ENCODE measurements around the gene MRPS9.

Gene MRPS9

DNA sequence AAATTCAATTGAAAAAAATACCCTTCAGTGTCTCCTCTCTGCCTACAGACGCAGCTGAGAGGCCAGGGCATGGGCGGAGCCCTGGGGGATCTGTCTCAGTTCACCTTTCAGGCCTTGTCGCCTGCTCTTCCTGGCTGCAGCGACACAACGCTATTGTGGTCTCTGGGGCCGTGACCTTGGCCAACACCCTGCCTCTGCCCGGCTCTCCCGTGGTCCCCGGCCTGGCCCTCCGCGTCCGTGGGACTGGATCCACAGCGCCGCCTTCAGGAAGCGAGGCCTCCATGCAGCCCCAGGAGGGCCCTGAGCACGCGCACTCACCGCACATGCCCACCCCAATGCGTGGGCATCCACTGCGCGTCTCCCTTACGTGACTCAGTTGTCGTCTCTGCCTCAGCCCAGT, 81.1 kb downstream of the MRPS9 start:
- DNase-seq (ENCODE audit: low read depth in 2 of 2): no peak

DNA sequence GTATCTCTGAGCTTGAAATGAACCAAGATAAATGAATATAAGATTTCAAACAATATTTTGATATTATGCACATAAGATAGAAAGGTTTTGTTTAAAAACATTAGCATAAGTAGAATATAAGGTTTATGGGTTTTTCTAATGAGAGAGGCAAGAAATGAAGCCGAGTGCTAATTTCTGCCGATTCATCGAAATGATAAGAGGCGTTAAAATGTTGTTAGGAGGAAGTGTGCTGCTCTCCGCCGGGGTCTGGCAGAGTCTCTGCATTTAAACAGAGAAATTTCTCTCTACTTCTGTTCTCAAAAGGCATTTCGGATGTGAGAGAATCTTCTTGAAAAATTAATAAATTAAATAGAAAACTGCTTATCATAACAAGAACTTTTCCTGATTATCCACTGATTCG, 83.6 kb downstream of the MRPS9 start:
- DNase-seq (ENCODE audit: low read depth in 2 of 2): no peak

DNA sequence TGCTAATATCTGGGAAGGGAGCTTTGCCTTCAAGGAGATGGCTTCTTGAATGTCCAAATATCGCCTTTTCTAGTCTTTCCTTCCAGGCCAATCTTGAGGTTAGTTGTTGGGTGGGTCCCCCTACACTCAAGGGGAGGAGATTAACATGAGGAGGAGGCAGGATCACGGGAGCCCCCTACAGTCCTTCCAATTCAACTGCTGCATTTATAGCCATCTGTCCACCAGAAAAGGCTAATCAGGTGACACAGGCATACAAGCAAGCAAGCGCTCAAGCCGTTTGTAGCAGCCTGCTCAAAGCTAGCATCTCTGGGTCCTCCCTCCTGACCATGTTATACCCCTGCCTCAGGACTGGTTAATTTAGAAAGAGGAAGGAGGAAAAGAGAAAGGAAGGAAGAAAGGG, 87.6 kb downstream of the MRPS9 start:
- no peak for DNase-seq (ENCODE audit: low read depth in 2 of 2)

DNA sequence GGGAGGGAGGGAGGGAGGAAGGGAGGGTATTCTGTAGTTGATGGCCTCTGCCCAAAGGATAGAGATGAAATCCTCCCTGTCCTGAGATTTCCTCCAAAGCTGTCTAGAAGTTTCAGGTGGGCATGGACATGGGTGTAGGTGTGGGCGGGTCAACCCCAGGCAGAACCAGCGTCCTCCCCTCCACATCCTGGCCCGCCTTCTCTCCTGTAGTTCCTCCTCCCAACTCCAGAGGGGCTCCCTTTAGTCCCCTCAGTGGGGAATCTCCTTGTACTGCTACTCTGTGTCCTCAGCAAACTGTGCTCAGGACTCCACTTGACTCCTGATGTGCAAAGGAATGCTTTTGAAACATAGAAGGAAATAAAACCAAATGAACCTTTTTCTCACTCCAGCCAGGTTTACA, 88.1 kb downstream of the MRPS9 start:
- DNase-seq (ENCODE audit: low read depth in 2 of 2): no peak

DNA sequence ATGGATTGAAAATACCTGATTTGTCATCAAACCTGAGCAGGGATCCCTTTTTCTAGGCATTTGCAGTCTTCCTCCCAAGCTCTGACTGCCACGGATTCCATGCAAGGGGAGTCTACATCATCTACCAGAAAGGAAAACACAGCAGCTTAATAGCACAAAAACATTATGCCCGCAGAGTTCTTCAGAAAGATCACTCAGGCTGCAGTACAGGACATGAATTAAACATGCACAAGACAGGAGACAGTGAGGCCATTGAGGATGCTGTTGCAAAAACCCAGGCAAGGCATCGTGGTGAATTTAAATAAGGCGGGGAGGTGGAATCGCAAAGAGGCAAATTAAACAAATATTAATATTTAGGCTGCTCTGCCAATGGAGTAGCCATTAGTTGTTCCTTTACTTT, 88.5 kb downstream of the MRPS9 start:
- no peak for DNase-seq (ENCODE audit: low read depth in 2 of 2)

DNA sequence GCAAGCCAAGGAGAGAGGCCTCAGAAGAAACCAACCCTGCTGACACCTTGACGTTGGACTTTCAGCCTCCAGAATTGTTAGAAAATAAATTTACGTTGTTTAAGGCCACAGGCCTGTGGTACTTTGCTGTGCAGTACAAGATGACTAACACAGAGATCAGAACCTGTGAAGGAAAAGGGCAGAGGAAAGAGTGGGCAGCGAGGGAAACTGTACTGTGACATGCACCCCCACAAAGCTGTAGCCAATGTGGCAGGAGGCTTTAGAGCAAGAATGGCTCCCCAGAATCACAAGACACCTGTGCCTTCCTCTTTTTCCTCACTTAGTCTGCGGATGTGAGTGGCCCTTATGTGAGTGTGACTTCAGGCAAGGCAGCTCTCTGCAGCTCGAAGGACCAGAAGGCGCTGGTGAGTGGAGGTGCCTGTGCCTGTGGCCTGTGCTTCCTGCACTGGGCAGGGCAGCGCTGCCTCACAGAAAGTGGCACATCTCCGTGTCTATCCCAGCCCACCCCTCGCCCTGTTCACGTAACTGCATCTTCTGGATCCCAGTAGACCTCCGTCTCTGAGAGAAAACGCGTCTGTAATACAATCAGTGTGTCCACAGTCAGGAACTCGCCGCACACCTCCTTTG, 89.5 kb downstream of the MRPS9 start:
- no peak for DNase-seq (ENCODE audit: low read depth in 2 of 2)

DNA sequence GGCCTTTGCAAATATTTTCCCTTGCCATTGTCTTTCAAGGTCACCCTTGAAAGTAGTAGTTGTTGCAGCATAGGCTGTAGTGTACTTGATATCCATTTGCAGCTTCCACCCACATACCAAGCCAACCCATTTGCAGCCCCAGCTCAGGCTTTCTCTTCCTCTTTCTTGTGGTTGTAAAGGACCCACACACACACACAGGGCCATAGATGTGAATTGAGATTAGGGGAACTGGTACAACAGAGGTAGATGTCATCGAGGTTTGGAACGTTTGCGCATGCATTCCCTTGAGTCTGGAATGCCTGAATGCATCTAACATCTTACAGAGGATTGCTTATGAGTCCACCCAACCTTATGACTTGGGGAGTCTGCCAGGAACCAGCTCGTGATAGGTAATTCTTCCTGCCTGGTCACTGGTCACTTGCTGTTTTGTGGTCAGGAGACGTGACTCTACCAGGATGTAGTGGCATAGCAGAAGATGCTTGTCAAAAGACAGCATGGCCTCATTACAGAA, 91.9 kb downstream of the MRPS9 start:
- DNase-seq (ENCODE audit: low read depth in 2 of 2): no peak

DNA sequence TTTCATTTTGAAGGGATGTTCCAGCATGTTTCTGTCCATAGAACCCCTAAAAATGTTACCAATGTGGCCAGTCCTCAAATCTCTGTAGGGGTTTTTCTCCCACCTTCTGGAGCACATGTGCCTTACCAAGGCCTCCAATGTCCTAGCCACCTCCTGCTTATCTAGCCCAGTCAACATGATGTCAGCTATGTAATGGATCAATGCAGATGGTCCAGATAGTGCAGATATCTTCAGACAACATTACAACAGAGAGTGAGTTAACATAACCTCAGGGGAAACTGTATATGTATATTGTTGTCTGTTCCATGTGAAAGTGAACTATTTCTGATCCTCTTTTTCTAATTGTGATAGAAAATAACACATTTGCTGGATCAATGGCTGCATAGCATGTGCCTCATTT, 92.7 kb downstream of the MRPS9 start:
- no peak for DNase-seq (ENCODE audit: low read depth in 2 of 2)

DNA sequence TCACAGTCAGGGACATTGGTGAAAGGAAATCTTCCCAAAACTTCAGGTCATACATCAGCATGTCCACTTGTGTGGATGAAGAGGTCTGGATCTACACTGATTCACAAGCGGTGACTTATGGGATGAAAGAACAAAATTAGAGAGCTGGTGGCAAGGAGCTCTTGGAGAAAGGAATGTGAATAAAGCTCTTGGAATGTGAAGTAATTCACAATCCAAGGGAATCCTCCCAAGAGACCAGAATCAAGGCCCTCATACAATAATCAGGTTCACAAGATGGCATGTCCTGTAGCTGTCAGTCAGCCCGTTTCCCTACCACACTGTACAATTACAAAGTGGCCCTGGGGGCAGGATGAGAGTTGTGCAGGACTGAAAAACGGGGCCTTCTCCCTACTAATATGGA, 96.2 kb downstream of the MRPS9 start:
- DNase-seq (ENCODE audit: low read depth in 2 of 2): no peak

DNA sequence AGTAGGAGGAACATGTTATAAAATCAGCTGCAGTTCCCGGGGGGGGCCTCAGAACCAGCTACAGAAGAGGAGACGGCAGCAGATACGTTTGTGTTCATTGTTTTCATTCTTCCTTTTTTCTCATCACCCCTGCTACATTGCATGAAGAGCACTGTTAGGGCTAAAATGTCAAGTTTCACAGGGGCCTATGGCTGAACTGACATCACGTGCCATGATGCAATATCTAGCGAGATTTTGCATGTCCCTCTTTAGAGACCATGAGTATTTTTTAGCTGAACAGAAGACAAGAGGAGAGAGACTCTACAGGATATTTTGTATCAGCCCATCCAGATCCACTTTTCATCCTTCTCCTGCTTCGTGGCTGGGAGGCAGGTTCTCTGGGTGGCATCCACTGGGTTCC, 97.6 kb downstream of the MRPS9 start:
- DNase-seq (ENCODE audit: low read depth in 2 of 2): no peak

DNA sequence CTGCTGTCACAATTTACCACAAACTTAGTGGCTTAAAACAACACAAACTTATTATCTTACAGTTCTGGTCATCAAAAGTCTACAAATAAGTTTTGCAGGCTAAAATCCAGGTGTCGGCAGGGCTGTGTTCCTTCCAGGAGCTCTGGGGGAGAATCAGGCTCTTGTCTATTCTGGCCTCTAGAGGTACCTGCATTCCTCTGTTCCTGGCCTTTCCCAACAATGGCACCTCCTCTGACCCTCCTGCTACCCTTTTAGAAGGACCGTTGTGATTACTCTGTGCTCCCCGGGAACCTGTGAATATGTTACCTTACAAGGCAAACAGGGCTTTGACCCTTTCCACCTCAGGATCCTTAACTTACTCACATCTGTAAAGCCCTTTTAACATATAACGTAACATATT, 98.5 kb downstream of the MRPS9 start:
- DNase-seq (ENCODE audit: low read depth in 2 of 2): no peak

DNA sequence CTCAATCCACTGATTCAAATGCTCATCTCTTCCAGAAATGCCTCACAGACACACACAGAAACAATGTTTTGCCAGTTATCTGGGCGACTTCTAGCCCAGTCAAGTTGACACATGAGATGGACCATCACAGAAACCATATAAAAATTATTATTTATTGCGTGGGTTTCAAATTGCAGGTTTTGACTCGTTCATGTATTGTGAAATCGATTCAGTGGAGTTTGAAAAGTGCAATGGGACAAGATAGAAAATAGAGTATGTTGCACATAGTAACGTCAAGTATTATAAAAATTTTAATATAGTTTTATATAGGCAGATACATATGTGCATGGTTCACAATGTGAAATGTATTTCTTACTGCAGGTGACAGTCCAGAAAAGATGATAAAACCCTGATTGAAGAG, 100.8 kb downstream of the MRPS9 start:
- no peak for DNase-seq (ENCODE audit: low read depth in 2 of 2)

DNA sequence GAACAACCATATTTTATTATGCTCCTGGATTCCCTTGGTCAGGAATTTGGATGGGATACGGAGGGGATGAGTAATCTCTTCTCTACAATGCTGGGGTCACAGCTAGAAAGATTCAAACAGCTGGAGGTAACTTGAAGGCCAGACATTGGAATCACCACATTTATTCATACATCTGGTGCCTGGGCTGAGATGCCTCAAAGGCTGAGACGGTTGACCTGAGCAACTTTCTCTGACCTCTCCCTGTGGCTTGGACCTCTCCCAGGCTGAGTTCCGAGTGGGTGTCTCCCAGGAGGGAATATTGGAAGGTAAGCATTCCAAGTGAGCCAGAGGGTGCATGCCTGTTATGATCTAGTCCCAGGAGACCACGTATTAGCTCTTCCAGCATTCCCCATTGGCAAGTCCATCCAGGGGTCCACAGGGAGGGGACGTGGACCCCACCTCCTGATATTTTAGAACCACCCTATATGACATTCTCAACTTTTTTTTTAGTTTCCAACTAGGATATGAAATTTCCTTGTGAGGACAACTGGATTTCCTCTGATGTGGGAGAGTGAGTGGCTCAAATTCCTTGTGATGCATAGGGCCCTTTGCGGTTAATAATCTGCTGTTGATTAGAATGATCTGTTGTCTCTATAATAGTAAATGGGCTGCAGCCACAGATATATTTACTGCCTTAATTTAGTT, 101.8 kb downstream of the MRPS9 start:
- no peak for DNase-seq (ENCODE audit: low read depth in 2 of 2)

DNA sequence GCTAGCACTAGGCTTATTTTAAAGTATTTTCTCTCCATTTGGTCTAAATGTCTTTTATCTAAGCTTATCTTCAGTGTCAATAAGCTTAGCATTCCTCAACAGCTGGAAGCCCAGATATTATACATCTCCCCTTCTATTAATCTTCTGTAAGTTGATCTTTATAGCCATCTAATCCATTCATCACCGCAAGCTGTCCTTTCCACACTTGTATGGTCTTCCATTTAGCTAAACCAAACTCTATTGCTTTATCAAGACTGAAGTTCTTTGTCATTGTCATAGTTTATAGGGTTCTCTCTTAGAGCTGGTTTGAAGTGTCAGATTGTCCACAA, 102.3 kb downstream of the MRPS9 start:
- DNase-seq (ENCODE audit: low read depth in 2 of 2): no peak

DNA sequence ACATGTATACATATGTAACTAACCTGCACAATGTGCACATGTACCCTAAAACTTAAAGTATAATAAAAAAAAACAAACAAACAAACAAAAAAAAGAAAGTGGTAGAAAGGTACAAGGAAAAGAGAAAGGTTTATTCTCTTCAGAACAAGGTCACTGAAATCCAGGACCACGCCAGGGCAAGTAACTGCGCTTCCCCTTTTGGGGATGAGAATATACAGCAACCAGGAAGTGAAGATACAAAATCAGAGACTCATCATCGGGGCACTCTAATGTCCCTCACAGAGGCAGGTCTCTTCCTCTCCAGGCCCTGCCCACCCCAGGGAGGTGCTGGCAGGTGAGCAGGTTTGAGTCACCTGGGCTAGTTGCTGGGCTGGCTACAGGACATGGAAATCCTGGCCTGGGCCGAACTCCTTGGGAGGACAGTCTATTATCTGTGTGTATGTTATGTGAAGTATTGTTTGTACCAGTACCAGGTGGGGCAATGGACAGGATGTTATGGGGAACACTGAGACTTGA, 103.3 kb downstream of the MRPS9 start:
- no peak for DNase-seq (ENCODE audit: low read depth in 2 of 2)

DNA sequence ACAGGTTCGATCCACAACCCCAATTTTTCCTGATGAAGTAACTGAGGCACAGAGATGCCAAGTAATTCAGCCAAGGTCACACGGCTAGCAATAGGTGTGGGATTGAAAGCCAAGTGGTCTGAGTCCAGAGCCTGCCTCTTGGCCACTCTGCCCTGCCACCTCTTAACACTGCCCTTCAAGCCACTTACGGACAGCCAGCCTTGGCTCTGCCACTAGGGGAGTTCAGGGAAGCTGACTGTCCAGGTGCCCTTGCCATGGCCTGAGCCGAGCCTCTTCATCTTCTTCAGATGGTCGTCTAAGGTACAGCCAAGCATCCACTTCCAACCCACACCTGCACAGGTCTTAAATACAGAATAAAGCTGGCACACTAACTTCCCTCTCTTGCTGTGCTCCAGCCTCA, 104.4 kb downstream of the MRPS9 start:
- no peak for DNase-seq (ENCODE audit: low read depth in 2 of 2)

DNA sequence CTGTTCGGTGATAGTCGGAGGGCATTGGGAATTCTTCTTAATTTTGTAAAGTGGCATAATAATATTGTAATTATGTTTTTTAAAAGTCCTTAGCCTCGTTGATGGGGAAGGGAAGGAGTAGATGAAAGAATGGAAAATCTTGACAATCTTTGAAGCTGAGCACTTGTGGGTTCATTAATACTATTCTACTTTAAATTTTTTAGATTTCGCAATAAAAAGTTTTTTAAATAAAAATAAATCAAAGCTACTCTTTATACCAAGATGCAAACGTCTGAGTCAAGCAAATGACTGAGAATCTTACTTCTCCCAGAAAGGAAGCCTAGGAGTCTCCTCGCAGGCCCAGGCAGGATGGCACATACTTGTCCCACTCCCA, 105.2 kb downstream of the MRPS9 start:
- no peak for DNase-seq (ENCODE audit: low read depth in 2 of 2)

DNA sequence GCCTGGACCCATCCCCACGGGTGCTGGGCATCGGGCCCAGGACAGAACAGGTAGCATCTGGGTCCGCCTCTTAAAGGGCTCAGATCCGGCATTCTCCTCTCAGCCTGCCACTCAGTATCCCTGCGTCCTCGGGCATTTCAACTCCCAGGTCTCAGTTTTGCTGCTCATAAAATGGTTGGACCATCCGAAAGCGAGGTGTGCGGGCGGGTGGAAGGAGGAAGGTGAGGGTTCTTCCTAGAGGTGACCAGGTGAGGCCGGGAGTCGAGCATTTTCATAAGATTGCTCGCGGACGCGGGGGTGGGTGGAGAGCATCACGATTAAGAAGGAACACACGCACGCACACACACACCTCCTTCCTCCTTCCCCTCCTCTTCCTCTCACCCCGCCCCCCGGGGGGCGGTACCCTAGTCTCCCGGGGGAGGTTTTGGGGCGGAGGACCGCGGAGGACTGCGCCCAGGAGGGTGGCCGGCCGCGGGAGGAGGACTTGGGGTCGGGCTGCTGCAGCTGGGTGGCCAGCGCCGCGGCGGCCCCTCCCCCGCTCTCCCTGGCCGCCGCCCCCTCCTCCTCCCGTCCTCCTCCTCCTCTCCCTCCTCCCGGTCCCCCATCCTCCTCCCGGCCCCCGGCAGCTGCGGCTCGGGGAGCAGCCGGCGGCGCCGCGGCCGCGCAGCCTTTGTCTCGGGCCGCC, 105.7 kb downstream of the MRPS9 start:
- peak; percentile 22 to 25 for DNase-seq (ENCODE audit: low read depth in 2 of 2)

DNA sequence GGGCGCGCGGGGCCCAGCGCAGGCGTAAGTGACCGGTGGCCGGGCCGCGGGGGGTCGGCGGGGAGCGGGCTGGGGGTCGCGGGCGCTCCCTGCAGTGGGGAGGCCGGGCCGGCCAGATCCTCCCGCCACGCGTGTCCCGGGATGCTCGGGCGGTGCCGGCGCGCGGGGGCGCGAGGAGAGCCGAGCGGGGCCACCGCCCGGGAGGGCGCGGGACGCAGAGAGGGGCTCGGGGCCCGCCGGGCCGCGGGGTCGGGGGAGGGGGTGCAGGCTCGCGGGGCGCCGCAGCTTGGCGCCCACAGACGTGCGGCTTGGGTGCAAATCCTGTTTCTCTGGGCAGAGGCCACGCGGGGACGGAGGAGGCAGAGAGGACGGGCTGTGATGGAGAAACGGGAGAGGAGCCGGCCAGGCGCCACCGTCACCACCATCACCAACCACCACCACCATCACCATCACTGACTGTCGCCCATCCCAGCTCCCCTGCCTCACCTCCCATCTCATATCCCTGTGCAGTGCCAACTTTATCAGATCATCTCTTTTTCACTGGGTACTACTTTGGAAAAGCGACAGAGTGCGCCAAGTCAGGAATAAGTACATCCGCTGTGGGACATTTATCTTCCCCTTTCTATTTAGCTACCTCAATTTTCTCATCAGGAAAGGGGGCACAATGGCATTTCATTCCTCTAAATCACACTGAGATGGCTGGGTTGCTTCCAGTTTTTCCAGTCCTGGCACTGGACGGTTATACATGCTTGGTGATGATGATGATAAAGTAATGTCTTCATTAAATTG, 106.5 kb downstream of the MRPS9 start:
- no peak for DNase-seq (ENCODE audit: low read depth in 2 of 2)

DNA sequence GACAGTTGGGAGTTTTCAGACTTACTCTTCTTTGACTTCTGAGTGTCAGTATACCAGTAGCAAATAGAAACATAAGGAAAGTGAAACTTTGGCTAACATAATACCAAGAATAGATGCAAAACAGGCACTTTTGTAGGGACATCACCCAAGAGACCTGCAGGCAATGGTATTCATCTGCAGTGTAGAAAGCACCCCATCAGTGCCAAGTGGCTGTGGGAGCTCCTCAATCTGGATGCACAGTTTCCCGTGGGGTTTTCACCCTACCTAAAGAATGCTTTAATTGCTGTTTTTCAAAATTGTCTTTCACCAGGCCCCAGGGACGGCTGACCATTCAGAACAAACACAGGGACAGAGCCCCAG, 107.1 kb downstream of the MRPS9 start:
- DNase-seq (ENCODE audit: low read depth in 2 of 2): no peak

DNA sequence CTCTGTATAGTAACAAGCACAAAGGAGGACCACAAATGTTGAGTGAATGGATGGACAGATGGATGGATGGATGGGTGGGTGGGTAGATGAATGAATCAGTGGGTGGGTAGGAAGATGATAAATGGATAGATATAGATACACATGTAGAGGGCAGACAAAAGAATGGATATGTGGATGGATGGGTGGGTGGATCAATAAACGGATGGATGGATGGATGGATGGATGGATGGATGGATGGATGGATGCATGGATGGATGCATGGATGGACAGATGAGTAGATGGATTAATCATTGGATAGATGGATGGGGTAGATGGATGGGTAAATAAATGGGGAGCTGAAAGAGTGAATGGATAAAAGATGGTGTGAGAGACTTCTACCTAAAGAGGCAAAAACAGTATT, 111.4 kb downstream of the MRPS9 start:
- no peak for DNase-seq (ENCODE audit: low read depth in 2 of 2)
